ENCODE data around the gene SKI. TPM values are rescaled to one million over a fixed set of nuclear protein-coding genes. Genes with fewer than 3 reads are reported as not detected.

Gene SKI
- total and polyA plus RNA-seq, 2 donors (not counting 1 experiment from before 2014, with no cell fraction given), result 14.9 to 74.9 TPM

- CTCF ChIA-PET, result no interaction called here
Measured at GRCh38 chr1:2354511-2355372, 126.6 kb downstream of the SKI start.

More at GRCh38 chr1:2354511-2355372, 126.6 kb downstream of the SKI start:
- Mint-ChIP-seq H3K9me3 (ENCODE audit: insufficient read depth) (no peaks in the 10 kb centered on the region), H3K27me3 (no peaks in the 10 kb centered on the region), H3K27ac (no peak overlapping the region), H3K4me1 (no peaks in the 10 kb centered on the region), H3K4me3 (no peak overlapping the region)
- DNase-seq (no peak), ATAC-seq (ENCODE audit: low read depth) (no peak)
- intact Hi-C loops (cut with micrococcal nuclease), result no loop called here
- Histone ChIP-seq H3K4me2 (replicated peaks; ENCODE audit: low read depth, low read length, poor library complexity, severe bottlenecking) (no peak overlapping the region), H4K20me1 (ENCODE audit: control insufficient read depth, insufficient read depth, low read length, poor library complexity, severe bottlenecking) (no peaks in the 10 kb centered on the region), H3K79me2 (ENCODE audit: control insufficient read depth, insufficient read depth, low read length) (no peaks in the 10 kb centered on the region), H3K4me3 (ENCODE audit: control extremely low read depth in 1 of 5, extremely low read depth in 1 of 5, insufficient read depth in 1 of 5, low read depth in 2 of 5, low read length in 4 of 5) (no peak overlapping the region), H3K36me3 (replicated peaks in 1 of 2; ENCODE audit: control extremely low read depth in 1 of 2, control insufficient read depth in 1 of 2, extremely low read depth in 1 of 2, insufficient read depth in 2 of 2, low read length in 1 of 2) (no peaks in the 10 kb centered on the region), H3K9ac (ENCODE audit: low read length) (no peak overlapping the region), H3K27ac (ENCODE audit: low read length in 2 of 2) (no peak overlapping the region), H2AFZ (ENCODE audit: insufficient read depth, low read depth, low read length, poor library complexity, severe bottlenecking) (no peak overlapping the region), H3K4me1 (ENCODE audit: control insufficient read depth in 2 of 2, insufficient read depth in 2 of 2, low read length in 2 of 2) (no peaks in the 10 kb centered on the region), H3K9me3 (ENCODE audit: control extremely low read depth in 1 of 3, control insufficient read depth in 2 of 3, insufficient read depth in 1 of 3, low read length in 2 of 3) (no peaks in the 10 kb centered on the region), H3K27me3 (replicated peaks in 1 of 4; ENCODE audit: control extremely low read depth in 1 of 4, control insufficient read depth in 3 of 4, insufficient read depth in 4 of 4, low read length in 3 of 4) (no peaks in the 10 kb centered on the region)
- POLR2A ChIA-PET, result no interaction called here
- TF ChIP-seq EZH2 (IDR thresholded peaks at IDR 0.05; ENCODE audit: borderline replicate concordance, insufficient read depth, low read depth, low read length, poor library complexity, severe bottlenecking) (no peak), CTCF (IDR thresholded peaks at IDR 0.05) (no peak)
- 94% methylated on average over 38 of the region's 38 CpGs for WGBS (ENCODE audit: insufficient coverage)

Measured in B cell (primary cell).